GM18520 (cell line): ENCODE measurements around the gene NFKB1.

Experiments
- ATAC-seq: cut with Tn5 transposase; IDR thresholded peaks from one replicate; pipeline ENCODE4 v1.9.1; 2021; ENCODE audit not compliant: unreplicated experiment

Gene NFKB1

DNA sequence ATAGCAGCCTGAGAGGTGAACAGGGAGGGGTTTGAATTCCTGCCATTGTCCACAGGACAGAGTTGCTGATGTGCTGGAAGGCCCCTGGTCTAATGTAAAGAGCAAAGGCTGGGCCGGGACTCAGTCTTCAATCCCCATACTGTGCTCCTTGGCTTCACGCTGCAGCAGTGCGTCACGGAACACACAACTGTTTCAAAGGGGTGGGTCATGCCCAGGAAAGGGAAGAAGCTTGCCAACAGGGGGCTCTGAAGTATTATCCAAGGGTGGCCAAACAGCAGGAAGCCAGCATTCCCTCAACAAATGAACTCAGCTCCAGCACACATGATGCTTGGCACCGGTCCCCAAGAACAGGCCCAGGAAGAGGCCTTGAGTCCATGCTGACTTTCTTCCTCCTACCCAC, 122.5 kb downstream of the NFKB1 start:
- no peak for ATAC-seq

DNA sequence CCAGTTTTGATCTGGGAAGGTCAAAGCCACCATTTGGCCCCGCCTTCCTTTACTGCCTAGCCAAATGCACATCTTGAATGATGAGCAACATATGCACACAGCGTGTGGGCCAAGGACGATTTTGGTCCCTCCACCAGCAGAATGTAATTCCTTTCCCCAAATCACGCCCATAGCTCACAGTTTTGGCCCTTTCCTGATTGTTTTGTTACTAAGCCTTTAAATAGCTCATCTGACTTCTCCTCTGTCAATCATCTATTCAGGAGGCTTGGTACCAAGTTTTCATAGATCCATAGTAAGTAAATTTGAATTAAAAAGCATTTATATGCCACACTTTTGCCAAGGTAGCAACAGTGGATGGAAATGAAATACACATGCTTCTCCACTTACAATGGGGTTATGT, 123.3 kb downstream of the NFKB1 start:
- no peak for ATAC-seq

DNA sequence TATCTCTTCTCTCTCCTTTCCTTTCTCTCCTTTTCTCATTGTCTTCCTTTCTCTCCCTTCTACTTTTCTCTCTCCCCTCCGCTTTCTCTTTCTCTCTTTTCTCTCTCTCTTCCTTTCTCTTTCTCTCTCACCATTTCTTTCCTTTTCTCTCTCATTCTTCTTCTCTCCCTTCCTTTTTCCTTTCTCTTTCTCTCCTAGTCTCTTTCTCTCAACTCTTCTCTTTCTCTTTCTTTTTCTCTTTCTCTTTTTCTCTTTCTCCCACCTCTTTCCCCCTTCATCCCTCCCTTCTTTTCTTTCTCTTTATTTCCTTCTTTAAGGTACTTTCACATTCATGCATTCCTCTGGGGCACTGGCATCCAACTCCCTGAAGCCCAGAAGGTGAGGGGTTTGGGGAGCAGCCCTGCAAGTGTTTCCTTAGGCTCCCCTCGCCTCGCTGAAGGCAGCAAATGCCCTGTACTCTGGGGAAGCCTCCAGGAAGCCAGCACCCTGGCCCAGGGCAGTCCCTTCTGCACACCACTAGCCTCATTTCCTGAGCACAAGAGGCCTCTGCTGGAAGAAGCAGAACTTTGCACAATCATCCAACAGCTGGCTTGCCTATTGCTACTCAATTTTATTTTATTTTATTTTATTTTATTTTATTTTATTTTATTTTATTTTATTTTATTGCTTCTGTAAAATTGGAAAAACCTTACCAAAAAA, 124.2 kb downstream of the NFKB1 start:
- ATAC-seq: peak; percentile 90

DNA sequence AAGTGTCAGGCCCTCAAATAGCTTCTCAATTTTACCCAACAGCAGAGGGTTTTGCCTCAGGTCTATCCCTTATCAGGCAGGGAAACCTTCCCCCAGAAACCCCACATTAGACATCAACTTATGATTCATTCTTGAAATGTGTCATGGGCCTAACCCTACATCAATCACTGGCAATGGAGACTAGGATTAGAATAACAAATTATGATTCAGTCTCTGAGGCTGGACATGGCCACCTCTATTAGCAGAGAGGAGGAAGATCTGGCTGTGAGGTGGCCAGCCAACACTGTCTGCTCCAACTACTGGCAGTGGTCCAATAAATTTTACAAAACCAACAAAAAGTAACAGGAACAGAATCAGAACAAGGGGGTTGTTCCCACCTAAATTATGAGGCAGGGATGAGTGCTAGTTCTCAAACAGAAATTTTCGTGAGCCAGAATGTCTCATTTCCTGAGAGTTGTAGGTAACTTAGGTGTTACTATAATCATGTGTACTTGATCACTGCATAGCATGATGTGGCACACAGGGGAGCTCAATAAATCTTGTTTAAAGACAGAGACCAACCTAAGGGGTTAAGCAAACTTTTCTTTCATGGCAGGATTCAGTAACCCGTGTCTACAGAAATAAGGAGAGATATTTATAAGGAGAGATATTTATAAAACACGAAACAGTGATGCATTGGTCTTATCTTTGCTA, 126.8 kb downstream of the NFKB1 start:
- ATAC-seq: peak; percentile 38

DNA sequence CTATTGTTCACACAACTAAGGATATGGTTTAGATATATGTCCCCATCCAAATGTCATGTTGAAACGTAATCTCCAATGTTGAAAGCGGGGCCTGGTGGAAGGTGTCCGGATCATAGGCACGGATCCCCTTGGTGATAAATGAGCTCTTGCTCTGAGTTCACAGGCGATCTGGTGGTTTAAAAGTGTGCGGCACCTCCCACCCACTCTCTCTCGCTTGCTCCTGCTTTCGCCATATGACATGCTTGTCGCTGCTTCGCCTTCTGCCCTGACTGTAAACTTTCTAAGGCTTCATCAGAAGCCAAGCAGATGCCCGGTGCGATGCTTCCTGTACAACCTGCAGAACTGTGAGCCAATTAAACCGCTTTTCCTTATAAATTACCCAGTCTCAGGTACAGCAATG, 128.5 kb downstream of the NFKB1 start:
- no peak for ATAC-seq

DNA sequence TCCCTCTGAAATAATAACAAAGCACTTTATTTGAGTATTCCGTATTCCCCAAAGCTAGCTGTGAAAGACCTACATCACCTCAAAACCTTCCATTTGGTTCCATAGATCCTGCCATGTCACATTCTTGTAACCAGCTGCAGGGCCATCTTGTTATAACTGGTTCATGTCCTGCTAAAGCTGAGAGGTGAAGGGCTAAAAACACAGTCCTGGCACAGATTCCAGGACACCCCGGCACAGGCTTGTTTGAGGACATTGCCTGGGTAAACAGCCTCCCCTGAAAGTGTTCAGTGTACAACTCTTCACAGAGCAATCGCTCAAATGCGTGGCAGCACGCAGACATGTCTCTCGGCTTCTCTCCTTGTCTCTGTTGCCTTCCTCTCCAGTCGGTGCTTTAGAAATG, 130.5 kb downstream of the NFKB1 start:
- no peak for ATAC-seq

DNA sequence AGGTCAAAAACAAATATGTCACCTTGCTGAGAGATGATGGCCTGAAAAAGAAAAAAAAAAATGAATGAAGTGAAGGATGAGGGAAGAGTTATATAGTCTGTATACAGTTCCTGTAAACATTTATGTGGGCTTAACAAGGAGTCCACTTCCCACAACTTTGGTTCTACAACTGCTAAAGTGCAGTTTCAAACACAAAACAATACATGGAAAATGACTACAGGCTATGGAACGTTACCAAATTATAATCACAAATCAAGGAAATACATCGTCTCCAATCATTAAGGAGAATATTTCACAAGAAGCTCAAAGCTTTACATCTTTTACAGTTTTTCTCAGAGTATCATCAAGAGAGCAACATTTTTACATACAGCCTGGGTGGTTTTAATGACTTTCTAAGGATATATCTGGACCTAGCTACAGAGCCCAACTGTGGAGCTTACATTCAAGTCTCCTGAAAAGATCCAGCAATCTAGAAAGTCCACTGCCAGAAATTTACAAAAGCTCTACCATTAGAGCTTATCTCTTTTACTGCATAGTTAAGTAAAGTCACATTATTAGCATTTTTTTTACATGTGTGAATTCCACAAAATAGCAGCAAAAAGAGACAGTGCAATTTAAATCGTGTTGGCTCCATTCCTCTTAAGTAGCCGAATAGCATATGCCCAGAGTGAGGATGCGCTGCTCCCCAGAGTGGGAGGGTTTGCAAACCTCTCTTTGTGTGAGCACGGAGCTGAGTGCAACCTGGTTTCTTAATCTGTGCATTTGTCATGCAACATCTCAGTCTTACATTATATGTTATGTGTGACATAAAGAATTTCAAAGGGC, 131.3 kb downstream of the NFKB1 start:
- ATAC-seq: no peak

DNA sequence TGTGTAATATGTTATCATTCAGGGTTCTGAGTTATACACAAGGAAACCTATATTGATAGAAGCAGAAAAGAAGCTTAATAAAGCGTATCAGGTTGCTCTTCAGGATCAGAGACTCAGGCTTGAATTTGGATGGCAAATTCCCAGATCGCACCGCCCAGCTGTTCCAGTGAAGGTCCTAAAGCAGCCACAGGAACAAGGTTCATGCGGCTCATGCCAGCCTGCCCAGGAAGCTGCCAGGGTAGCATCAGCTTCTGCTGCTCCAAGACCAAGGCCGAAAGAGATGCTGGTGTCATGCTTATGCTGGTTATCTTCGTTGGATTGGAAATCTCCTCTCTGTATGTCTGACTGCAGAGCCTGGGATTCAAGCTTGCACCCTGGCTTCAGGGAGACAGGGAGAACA, 131.9 kb downstream of the NFKB1 start:
- no peak for ATAC-seq

DNA sequence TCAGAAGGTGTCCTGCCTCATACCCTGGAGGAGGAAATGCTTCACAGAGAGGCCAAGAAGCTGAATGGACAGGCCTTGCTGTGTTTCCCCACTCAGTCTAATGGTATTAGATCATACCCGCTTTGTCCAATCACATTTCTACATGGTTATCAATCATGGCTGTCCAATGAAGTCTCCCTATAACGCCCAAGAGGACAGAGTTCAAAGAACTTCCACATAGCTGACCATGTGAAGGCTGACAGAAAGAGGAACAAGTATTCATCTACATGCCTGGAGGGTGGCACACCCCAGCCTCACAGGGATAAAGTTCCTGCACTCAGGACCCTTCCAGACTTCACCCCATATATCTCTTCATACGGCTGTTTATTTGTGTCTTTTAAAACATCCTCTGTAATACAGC, 136.2 kb downstream of the NFKB1 start:
- no peak for ATAC-seq

DNA sequence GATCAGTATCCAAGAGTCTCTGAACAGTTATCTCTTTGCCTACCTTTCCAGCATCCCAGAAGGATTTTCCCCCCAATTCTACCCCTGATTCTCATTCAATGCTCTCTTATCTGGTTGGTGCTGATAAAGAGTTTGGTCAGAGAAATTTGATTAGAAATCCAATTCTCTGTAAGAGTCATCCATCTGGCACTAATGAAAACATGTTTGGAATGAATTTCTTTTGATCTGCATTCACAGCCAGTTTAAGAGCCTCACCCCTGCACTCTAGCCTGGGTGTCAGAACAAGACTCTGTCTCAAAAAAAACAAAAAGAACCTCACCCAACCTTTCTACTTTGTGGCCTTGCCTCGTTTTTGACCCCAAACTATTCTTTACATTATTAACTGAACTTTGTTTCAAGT, 137.5 kb downstream of the NFKB1 start:
- no peak for ATAC-seq

DNA sequence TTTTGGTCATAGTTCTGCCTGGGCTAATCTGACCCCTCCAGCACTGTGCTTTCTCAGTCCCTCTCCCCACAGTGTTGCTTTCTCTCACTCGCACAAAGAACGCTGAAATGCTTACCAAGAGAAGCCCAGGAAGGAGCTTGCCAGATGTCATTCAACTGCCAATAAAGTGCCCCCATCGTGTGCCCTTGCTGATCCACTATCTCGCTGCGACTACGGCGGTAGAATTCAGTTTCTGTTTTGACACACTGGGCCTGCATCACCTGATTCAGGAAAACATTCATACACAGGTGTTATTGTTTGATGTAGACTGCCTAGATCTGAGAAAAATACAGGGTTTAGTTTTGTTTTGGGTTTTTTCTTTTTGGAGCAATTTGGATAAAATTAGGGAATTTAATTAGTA, 138.4 kb downstream of the NFKB1 start:
- no peak for ATAC-seq

DNA sequence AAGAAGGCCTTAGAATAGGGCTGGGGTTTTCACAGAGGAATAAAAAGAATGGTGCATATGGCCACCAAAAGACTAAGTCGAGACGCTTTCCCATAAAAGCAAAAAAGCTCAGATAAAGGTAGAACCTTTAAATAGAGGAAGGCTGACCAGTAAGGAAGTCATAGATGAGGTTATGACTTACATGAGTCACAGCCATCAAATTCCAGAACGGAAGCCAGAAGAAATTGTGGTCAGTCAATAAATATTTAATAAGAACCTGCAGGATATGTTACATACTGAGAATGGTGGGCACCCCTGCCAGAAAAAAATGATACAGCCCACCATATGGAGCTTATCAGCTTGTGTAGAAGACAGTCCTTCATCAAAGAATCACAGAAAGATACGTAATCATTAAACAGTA, 139.5 kb downstream of the NFKB1 start:
- no peak for ATAC-seq

DNA sequence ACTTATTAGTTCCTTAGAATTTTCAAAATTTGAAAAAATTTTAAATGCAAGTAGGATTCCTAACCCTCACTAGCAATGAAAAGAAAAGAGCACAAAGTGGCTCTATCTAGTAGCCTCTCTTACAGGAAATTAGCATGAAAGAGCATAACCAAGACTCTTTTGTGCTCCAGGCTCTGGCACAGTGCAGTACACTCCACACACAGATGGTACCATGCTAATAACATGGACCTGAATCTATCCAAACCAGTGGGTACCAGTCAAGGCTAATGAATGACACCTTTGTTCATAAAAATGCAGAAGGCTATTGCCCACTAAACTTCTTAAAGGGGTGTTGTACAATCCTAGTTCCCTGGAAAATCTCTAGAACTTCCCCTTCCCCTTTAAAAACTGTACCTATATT, 140.6 kb downstream of the NFKB1 start:
- no peak for ATAC-seq

DNA sequence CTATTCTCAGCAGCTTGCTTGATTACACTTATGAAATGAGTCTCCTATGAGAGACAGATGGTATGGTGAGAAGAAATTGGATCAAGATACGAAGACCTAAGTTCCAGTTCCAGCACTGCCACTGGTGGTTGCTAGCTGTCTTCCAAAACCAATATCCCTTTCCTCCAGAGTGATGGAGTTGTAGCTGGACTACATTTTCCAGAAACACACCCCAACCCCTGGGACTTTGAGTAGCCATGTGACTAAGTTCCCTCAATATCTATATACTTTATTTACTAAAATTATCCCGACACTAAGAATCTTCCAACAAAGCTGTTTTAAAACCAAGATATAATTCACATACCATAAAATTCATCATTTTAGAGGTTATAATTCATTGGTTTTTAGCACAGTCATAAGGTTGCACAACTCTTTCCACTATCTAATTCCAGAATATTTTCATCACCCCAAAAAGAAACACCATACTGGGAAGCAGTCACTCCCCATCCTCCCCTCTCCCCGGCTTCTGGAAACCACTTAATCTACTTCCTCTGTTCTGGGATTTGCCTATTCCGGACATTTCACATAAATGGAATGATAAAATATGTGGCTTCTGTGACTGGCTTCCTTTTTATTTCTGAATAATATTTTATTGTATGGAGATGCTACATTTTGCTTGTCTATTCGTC, 141.6 kb downstream of the NFKB1 start:
- no peak for ATAC-seq

DNA sequence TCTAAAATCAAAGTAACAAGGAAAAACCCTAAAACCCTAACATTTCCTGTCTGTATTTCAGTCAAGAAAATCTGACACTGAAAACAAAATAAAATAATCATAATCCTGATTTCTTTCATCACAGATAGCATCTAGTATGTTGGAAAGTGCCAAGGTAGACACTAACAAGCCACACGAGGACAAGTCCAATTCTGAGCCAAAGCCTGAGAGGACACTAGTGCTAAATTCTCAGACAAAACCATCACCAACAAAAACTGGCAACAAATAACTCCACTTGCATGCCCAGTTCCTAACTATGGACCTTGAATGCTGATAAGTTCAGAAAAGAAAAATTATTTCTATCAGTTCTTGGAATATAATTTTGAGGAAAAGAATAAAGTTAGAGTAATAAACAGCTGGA, 146.0 kb downstream of the NFKB1 start:
- ATAC-seq: no peak

DNA sequence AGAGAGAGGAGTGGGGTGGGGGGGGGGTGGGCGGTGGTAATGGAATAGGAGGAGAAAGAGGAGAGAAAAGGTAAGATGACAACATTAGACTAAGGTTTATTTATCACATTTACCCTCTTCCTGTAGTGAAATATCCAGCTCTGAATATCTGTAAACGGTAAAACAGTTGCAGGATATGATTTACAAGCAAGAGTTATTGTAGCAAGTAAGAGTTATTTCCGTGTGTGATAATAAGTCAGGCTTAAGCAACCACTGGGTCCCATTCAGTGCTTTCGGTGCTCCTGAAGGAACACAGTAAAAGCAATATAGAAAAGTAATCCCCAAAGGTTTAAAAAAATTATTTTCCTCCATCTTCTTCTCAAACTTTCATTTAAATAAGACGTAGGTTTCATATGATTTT, 156.0 kb downstream of the NFKB1 start:
- no peak for ATAC-seq

DNA sequence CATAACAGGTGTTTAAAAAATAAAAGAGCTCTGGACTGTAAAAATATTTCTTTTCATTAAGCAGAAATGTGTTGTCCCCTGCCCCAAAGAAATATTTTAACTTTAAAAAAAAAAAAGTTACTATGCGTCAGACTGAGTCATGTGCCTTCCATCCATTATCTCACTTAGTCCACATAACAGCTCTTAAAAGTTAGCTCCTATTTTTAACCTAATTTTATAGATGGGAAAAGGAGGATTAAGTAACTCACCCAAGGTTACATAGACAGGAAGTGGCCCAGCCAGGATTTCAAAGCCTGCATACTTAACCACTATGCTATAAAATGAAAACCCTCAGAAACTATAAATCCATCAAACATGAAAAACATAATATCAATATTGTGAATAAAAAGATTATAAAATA, 161.9 kb downstream of the NFKB1 start:
- ATAC-seq: no peak

DNA sequence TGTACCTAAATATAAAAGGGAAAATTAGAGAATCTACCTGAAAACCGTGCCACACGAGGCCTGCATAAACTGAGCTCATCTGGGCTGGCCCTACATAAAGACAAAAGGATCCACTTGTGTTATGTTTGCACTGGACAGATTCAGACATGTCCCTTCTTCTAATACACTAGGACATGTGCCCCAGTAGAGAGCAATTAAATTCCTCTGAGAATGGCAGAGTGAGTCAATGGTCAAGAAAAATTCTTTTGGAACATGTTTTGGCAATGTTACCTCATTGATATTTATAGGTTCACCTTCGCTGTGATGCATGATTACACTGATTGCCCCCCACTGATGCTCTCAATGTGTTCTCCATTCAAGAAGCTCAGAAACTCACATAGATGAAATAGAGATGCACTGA, 164.4 kb downstream of the NFKB1 start:
- ATAC-seq: no peak
